HK-2 (cell line): ENCODE data around the gene SLAMF7.

ENCODE experiments used
- DNase-seq: peaks from one replicate; pipeline ENCODE4 v3.0.0-alpha.2; 2018; ENCODE audit not compliant: unreplicated experiment

Gene SLAMF7

DNA sequence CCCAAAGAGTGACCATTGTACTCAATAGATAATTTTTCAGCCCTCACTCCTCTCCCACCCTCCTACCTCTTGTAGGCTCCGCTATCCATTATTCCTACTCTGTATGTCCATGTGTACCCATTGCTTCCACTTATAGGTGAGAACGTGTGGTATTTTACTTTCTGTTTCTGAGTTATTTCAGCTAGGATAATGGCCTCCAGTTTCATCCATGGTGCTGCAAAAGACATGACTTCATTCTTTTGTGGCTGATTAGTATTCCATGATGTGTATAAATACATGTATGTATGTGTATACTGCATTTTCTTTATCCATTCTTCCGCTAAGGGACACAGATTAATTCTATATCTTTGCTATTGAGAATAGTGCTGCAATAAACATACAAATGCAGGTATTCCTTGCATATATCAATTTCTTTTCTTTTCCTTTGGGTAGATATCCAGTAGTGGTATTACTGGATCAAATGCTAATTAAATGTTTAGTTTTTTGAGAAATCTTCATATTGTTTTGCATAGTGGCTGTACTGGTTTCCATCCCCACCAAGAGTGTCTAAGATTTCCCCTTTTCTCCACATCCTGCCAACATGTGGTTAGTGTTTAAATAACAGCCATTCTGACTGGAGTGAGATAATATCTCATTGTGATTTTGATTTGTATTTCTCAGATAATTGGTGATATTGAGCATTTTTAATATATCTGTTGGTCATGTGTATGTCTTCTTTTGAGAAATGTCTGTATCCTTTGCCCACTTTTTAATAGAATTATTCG, 61.8 kb downstream of the SLAMF7 start:
- DNase-seq = no peak

DNA sequence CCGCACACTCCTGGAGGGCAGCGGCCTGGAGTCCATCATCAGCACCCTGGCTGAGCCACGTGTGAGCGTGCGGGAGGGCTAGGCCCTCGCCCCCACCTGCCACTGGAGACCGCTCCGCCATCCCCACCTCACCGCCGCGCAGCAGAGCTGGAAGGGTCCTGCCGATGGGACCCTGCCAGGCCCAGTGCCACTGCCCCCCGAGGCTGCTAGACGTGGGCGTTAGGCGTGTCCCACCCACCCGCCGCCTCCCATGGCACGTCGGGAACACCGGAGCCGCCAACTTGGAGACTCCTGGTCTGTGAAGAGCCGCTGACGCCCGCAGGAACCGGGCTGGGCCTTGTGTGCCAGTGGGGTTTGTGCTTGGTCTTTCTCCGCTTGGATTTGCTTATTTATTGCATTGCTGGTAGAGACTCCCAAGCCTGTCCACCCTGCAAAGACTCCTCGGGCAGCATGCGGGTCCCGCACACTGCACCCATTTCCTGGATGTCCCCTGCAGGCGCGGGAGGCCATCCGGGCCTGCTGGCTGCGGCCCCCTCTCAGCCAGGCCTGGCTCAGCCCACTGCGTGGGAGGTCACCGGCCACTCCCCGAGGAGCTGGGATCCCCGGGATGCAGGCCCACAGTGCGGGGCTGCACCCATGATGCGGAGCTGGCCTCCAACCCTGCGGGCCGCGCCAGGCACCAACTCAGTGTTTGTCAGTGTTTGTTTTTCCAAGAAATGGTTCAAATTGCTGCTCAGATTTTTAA, 63.0 kb downstream of the SLAMF7 start:
- DNase-seq = no peak
